Stimulated activated CD4-positive, alpha-beta T cell treated with anti-CD3 and anti-CD28 coated beads, Interleukin-2, amount 100 ng/mL, for 24 hours (primary cell): ENCODE data around the gene CELA2B.
"Not testable (repeated sequence)": the region's sequence is repeated elsewhere in the genome, so short reads cannot be mapped to it uniquely, and the experiment has no call there.

Experiments
- DNase-seq, 2 donors: peaks; one replicate each; pipeline ENCODE4 v3.0.0-alpha.2; 2020

Gene CELA2B

GRCh38 chr1:15501208-15502032 lies 25.5 kb downstream of the CELA2B start:
- DNase-seq: peak; percentile 53 to 71

DNA sequence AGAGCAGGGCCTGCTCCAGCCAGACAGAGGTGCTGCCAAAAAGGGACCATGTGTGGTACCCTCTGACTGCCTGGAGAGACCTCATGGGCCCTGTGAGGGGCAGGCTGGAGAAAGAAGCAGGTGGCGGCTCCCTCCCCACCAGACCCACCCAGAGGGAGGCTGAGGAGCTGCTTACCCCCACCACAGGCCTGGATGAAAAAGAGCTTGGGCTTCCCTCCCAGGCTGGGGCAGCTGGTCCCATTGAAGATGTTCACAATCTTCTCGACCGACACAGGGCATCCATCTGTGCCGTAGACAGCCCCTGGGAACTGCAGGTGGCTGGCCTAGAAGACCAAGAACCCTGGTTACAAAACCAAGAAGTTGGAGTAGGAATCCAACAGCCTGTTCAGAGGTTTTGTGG lies 28.5 kb downstream of the CELA2B start:
- no peak for DNase-seq

- DNase-seq: no peak
Measured at GRCh38 chr1:15506831-15507230, 30.9 kb downstream of the CELA2B start.

GRCh38 chr1:15507278-15507677 lies 31.4 kb downstream of the CELA2B start:
- no peak for DNase-seq

- no peak for DNase-seq
Measured at GRCh38 chr1:15508700-15509487, 33.0 kb downstream of the CELA2B start.

- no peak for DNase-seq
Measured at GRCh38 chr1:15509586-15509985, 33.7 kb downstream of the CELA2B start.

- no peak for DNase-seq
Measured at GRCh38 chr1:15510611-15511405, 34.9 kb downstream of the CELA2B start.

DNA sequence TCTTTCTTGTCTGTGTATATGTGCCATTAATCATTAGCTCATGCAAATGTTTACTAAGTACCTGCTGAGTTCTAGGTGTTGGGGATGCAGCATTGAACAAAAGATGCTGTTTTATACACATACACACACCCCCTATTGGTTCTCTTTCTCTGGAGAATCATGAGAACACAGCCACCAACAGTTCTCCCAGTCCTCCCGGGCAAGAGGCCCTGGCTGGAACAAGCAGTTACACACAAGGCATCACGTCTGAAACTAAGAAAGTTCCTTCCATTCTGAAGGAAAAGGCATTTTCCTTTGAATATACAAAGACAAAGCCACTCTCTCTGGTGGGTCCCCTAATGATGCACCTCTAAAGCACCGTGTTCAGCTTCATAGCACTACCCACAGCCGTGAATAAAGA lies 37.3 kb downstream of the CELA2B start:
- no peak for DNase-seq

GRCh38 chr1:15513919-15514318 lies 38.0 kb downstream of the CELA2B start:
- no peak for DNase-seq

DNA sequence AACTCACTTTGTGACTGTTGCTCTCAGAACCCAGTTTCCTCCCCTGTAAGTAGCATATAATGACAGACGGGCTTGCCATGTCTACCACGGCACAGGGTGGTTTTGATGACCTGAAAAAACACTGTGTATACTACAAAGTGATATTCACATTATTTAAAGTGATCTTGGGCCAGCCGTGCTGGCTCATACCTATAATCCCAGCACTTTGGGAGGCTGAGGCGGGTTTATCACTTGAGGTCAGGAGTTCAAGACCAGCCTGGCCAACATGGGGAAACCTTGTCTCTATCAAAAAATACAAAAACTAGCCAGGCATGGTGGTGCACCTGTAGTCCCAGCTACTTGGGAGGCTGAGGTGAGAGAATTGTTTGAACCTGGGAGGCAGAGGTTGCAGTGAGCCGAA lies 38.7 kb downstream of the CELA2B start:
- not testable (repeated sequence) for DNase-seq

DNA sequence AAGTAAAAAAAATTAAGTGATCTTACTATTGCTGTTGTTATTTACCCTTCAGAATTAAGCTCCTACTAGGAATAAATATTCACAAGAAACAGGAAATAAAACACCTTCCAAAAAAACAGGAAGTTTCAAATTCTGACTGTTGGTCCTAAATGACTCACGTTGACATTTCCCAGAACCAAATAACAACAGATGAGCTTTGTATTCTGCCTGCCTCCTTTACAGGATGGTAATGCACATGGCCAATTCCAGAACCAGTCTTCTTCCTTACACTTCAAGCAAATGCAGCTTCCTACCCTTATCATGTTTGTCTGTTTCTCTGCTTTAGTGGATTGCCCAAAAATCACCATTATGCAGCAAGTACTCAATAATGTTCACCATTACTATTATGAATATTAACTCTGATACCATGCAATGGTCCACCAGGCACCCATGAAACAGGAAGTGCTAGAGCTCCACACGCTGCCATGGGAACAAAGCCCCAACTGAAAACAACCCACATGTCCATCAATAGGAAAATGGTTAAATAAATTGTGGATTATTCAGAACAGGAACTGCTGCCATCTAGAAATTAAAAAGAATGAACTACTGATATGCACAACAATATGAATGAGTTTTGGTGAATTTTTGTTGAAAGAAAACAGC lies 39.2 kb downstream of the CELA2B start:
- DNase-seq: no peak

DNA sequence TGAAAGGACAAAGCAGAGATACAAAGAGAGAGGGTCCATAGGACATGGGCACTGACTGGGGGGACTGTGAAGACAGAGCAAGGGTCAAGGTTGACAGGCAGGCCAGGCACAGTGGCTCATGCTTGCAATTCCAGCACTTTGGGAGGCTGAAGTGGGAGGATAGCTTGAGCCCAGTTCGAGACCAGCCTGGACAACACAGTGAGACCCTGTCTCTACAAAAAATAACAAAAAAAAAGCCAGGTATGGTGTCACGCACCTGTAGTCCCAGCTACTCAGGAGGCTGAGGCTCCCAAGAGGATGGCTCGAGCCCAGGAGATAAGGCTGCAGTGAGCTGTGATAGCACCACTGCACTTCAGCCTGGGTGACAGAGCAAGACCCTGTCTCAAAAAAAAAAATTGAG lies 43.7 kb downstream of the CELA2B start:
- no peak for DNase-seq

- not testable (repeated sequence) for DNase-seq
Measured at GRCh38 chr1:15521206-15521906, 45.5 kb downstream of the CELA2B start.

GRCh38 chr1:15522551-15522950 lies 46.6 kb downstream of the CELA2B start:
- DNase-seq: no peak

DNA sequence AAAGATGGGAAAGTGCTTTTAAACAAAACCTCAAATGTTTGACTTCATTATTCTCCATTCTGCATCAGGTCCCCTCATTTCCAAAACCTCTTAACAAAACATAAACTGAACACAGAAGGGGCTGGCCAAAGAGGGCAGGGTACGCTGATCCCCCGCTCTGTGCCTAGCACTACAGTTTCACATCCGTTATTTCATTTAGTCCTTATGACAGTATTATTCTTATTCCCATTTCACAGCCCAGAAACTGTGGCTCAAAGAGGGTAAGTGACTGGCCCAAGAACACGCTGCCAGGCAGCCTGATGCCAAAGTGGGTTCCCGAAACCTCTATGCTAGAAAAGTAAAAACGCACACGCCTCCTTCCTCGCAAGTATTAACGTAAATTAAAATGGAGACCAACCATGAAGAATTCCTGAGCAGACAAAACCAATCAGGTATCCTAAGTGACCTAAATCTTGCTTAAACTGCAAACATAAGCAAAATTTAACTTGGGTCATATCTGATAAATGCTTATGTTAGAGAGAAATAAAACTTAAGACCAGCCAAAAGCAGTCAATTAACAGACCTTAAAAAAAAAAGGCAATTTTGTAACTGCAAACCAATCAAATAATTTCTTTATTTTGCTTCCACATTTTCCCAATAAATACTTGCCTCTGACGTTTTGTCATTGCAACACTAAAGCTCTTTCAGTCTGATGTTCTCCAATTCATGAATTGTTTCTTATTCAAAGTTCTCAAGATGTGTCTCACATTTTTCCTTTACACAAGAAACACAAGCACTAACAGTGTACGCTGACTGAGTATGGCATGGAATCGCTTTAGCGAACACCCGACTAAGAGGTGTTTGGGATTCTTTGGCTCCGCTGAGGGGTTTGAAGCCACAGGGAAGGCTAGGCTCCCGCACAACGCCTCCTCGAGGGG lies 47.5 kb downstream of the CELA2B start:
- DNase-seq: no peak

DNA sequence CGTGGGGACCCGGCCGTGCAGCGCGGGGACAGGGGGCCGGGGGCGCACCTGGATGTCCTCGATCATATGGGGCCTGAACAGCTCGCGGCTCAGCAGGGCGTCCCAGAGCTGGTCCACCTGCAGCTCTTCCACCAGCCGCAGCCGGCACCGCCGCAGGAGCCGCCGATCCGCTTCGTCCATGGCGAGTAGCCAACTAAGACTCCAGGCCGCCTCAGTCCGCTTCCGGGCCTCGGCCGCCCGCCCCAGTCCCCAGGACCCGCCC lies 48.0 kb downstream of the CELA2B start, which contains the start of gene CASP9:
CASP9 (minus strand) TSS at position 195 of the 262 bp plus-strand sequence; CDS start at position 180, 15 bp downstream.
- DNase-seq: no peak

GRCh38 chr1:15524283-15525049 lies 48.6 kb downstream of the CELA2B start:
- DNase-seq: peak; percentile 100

DNA sequence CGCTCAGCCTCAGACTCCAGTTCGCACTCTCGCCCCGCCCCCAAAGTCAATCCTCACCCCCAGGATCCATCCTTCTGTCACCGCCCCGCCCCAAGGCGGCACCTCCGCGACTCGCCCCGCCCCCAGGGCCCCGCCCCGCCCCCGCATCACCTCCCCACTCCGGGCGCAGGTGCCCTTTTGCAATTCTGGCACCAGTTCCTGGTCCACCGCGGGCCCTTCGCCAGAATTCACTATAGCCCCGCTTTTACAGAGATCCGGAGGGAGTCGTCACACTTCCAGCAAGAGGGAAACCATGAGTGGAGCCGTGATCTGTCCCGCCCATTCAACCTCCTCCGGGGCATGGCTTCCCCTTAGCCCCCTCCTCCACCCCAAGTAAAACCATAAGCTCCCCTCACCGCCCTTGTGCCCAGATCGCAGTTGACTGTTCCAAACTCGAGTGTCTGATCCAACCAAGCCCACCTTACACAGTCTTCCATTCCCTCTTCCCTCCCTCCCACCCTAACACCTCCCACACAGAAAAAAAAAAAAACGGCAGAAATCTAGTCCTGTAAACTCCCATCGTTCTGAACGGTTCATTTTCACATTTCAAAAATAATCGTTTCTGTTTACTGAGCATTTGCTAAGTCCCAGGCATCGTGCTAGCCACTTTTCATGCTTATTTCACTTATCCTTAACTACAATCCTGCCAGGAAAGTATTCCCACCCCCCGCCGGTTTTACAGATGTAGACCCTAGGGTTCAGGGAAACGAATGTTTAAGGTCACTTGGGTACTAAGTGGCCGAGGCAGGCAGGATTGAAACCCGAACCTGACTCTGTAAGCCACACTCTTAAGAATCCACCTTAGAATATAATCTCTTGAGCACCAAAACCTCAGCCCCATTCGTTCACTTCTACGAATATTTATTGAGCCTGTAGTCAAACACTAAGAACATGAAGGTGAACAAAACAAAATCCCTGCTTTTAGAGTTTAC lies 49.4 kb downstream of the CELA2B start:
- DNase-seq: peak in 1 of 2 donors; percentile 21

DNA sequence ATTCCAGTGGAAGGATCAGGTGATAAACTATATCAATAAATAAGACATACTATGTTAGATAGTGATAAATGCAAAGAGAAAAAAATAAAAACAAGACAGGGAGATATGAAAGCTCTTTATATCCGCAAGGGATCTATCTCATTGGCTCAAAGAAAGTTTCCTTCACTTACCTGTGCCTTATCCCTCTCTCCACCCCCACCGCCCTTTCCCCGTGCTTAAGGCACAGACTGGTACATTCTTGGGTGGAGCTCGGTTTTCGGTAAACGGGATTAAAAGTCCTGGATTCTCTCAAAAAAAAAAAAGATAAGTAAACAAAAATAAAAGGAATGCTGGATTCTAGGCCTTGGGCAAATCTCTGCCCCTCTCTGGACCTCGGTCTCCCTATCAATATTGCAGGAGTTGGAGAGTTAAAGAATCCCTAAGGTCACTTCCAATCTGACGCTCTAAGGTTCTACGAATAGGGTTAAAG lies 50.2 kb downstream of the CELA2B start:
- DNase-seq: peak in 1 of 2 donors; percentile 22
